MM.1S (cell line): ENCODE measurements around the gene ZC4H2.
"Not testable (repeated sequence)": the region's sequence is repeated elsewhere in the genome, so short reads cannot be mapped to it uniquely, and the experiment has no call there.

Experiments
- DNase-seq: peaks from one replicate; pipeline ENCODE4 v3.0.0-alpha.2; 2015
- H2AFZ ChIP-seq: fragments of 300-600 bp; sonication (generic); 2 replicates; pipeline ENCODE4 v1.6.0; 2016; ENCODE audit warnings: antibody characterized with exemption, low read length
- H3F3A ChIP-seq: fragments of 300-600 bp; sonication (generic); 2 replicates; pipeline ENCODE4 v1.6.1; 2016; ENCODE audit warnings: mild to moderate bottlenecking, antibody characterized with exemption, low read length, moderate library complexity, mixed read lengths; ENCODE audit not compliant: insufficient read depth
- H3K27ac ChIP-seq: fragments of 300-600 bp; sonication (generic); 2 replicates; pipeline ENCODE4 v1.5.1; 2016; ENCODE audit warnings: mild to moderate bottlenecking, low read length
- H3K27me3 ChIP-seq: fragments of 300-600 bp; sonication (generic); replicated peaks from 2 replicates; pipeline ENCODE4 v1.6.0; 2016; ENCODE audit warnings: low read length; ENCODE audit not compliant: insufficient read depth
- H3K36me3 ChIP-seq: fragments of 300-600 bp; sonication (generic); replicated peaks from 2 replicates; pipeline ENCODE4 v1.6.1; 2016; ENCODE audit warnings: mild to moderate bottlenecking, low read length, mixed read lengths; ENCODE audit not compliant: insufficient read depth
- H3K4me1 ChIP-seq: fragments of 300-600 bp; sonication (generic); 2 replicates; pipeline ENCODE4 v1.6.1; 2016; ENCODE audit warnings: low read length, mixed read lengths
- H3K4me2 ChIP-seq: fragments of 300-600 bp; sonication (generic); 2 replicates; pipeline ENCODE4 v1.6.0; 2016; ENCODE audit warnings: low read depth, low read length
- H3K4me3 ChIP-seq: fragments of 300-600 bp; sonication (generic); 2 replicates; pipeline ENCODE4 v1.5.1; 2016; ENCODE audit warnings: low read length, mixed read lengths
- H3K79me2 ChIP-seq: fragments of 300-600 bp; sonication (generic); 2 replicates; pipeline ENCODE4 v1.6.1; 2016; ENCODE audit warnings: mixed run types, low read length, mixed read lengths
- H3K9ac ChIP-seq: fragments of 300-600 bp; sonication (generic); 2 replicates; pipeline ENCODE4 v1.6.1; 2016; ENCODE audit warnings: low read length, mixed read lengths
- H3K9me2 ChIP-seq: fragments of 300-600 bp; sonication (generic); replicated peaks from 2 replicates; pipeline ENCODE4 v1.6.1; 2016; ENCODE audit warnings: mild to moderate bottlenecking, low read length, mixed read lengths; ENCODE audit not compliant: insufficient read depth
- H3K9me3 ChIP-seq: fragments of 300-600 bp; sonication (generic); replicated peaks from 2 replicates; pipeline ENCODE4 v1.6.1; 2016; ENCODE audit warnings: mild to moderate bottlenecking, low read length, mixed read lengths; ENCODE audit not compliant: insufficient read depth
- H4K20me1 ChIP-seq: fragments of 300-600 bp; sonication (generic); 2 replicates; pipeline ENCODE4 v1.6.1; 2016; ENCODE audit warnings: mild to moderate bottlenecking, low read length, moderate library complexity, mixed read lengths; ENCODE audit not compliant: insufficient read depth
- EZH2 ChIP-seq: fragments of 300-600 bp; sonication (generic); optimal IDR thresholded peaks from 2 replicates; pipeline ENCODE3; 2017; ENCODE audit warnings: low read depth, mild to moderate bottlenecking, antibody characterized with exemption, low read length, mixed read lengths
- EZH2phosphoT487 ChIP-seq: fragments of 300-600 bp; sonication (generic); IDR thresholded peaks from 2 replicates; pipeline ENCODE4 v1.6.1; 2018; ENCODE audit warnings: antibody characterized with exemption, low read length
- TF ChIP-seq, protein P1 (sequence below): fragments of 300-600 bp; sonication (generic); IDR thresholded peaks from 2 replicates; pipeline ENCODE4 v1.5.1; 2016; ENCODE audit warnings: antibody characterized with exemption, low read length, mixed read lengths

Gene ZC4H2

GRCh38 chrX:65009459-65009858 is 33.2 kb upstream of the ZC4H2 start:
- Histone ChIP-seq H3K9me2 (no peaks in the 10 kb centered on the region), H3K36me3 (no peaks in the 10 kb centered on the region), H3K9me3 (no peaks in the 10 kb centered on the region), H3K9ac (no peak overlapping the region), H3K27ac (no peak overlapping the region), H3K27me3 (no peaks in the 10 kb centered on the region), H3F3A (no peaks in the 10 kb centered on the region), H3K79me2 (no peaks in the 10 kb centered on the region), H2AFZ (no peak overlapping the region), H3K4me1 (no peaks in the 10 kb centered on the region), H3K4me2 (no peak overlapping the region), H3K4me3 (no peak overlapping the region), H4K20me1 (no peaks in the 10 kb centered on the region)
- TF ChIP-seq EZH2 = no peak
- no peak for TF ChIP-seq EZH2phosphoT487
- TF ChIP-seq, protein P1, sequence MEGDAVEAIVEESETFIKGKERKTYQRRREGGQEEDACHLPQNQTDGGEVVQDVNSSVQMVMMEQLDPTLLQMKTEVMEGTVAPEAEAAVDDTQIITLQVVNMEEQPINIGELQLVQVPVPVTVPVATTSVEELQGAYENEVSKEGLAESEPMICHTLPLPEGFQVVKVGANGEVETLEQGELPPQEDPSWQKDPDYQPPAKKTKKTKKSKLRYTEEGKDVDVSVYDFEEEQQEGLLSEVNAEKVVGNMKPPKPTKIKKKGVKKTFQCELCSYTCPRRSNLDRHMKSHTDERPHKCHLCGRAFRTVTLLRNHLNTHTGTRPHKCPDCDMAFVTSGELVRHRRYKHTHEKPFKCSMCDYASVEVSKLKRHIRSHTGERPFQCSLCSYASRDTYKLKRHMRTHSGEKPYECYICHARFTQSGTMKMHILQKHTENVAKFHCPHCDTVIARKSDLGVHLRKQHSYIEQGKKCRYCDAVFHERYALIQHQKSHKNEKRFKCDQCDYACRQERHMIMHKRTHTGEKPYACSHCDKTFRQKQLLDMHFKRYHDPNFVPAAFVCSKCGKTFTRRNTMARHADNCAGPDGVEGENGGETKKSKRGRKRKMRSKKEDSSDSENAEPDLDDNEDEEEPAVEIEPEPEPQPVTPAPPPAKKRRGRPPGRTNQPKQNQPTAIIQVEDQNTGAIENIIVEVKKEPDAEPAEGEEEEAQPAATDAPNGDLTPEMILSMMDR = no peak
- DNase-seq = no peak

- not testable (repeated sequence) for H3K9me2 ChIP-seq, H4K20me1 ChIP-seq, H3K4me3 ChIP-seq, H3K27ac ChIP-seq, H3K9me3 ChIP-seq, H3K36me3 ChIP-seq, H2AFZ ChIP-seq, H3F3A ChIP-seq, H3K79me2 ChIP-seq, H3K4me1 ChIP-seq, DNase-seq, H3K27me3 ChIP-seq, H3K4me2 ChIP-seq, H3K9ac ChIP-seq
Measured at GRCh38 chrX:65002208-65002607, 26.0 kb upstream of the ZC4H2 start.

- no peak overlapping the region for H2AFZ ChIP-seq
- H3K79me2 ChIP-seq = no peaks in the 10 kb centered on the region
- H3K9ac ChIP-seq = no peak overlapping the region
- no peak overlapping the region for H3K27ac ChIP-seq
- DNase-seq = no peak
- no peak for TF ChIP-seq EZH2
- H3K9me3 ChIP-seq = no peaks in the 10 kb centered on the region
- no peaks in the 10 kb centered on the region for H4K20me1 ChIP-seq
- H3K9me2 ChIP-seq = no peaks in the 10 kb centered on the region
- H3K4me2 ChIP-seq = no peak overlapping the region
- H3K27me3 ChIP-seq = no peaks in the 10 kb centered on the region
- H3K36me3 ChIP-seq = no peaks in the 10 kb centered on the region
- no peak overlapping the region for H3K4me3 ChIP-seq
- peaks cover 4% of the 10 kb centered on the region; the same call in 1 of the 2 replicates for H3K4me1 ChIP-seq
- no peaks in the 10 kb centered on the region for H3F3A ChIP-seq
Measured at GRCh38 chrX:64996805-64997204, 20.6 kb upstream of the ZC4H2 start.

GRCh38 chrX:64994131-64994798 is 18.0 kb upstream of the ZC4H2 start:
- no peak for TF ChIP-seq EZH2phosphoT487
- TF ChIP-seq, protein P1 = no peak
- no peaks in the 10 kb centered on the region for H3F3A ChIP-seq
- H4K20me1 ChIP-seq = no peaks in the 10 kb centered on the region
- H3K4me1 ChIP-seq = peaks cover 4% of the 10 kb centered on the region; the same call in 1 of the 2 replicates
- no peak overlapping the region for H3K4me2 ChIP-seq
- H3K27ac ChIP-seq = no peak overlapping the region
- no peaks in the 10 kb centered on the region for H3K9me2 ChIP-seq
- no peaks in the 10 kb centered on the region for H3K9me3 ChIP-seq
- H3K27me3 ChIP-seq = no peaks in the 10 kb centered on the region
- no peaks in the 10 kb centered on the region for H3K79me2 ChIP-seq
- H3K9ac ChIP-seq = no peak overlapping the region
- H3K36me3 ChIP-seq = no peaks in the 10 kb centered on the region
- no peak overlapping the region for H2AFZ ChIP-seq
- H3K4me3 ChIP-seq = no peak overlapping the region
- no peak for DNase-seq
